ENCODE results near the gene DNAH5.

DNA sequence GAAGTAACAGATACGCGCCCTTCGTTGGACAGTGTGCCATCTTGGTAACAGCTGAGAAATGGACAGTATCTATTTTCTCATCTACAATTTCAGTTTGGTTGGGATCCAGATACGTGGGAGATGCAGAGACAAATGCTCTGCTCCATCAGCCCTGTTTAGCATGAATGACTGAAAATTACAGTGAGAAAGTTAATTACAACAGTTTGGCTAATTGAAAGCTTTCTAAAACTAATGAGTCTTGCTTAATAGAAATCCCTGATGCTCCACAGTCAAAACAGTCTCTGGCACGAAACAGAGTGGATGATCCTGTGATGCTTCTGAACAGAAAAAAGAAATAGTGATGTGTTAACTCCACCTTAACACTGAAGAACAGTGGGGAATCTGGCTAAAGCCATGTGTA is 140.2 kb downstream of the DNAH5 start:
- TF ChIP-seq, protein P1, sequence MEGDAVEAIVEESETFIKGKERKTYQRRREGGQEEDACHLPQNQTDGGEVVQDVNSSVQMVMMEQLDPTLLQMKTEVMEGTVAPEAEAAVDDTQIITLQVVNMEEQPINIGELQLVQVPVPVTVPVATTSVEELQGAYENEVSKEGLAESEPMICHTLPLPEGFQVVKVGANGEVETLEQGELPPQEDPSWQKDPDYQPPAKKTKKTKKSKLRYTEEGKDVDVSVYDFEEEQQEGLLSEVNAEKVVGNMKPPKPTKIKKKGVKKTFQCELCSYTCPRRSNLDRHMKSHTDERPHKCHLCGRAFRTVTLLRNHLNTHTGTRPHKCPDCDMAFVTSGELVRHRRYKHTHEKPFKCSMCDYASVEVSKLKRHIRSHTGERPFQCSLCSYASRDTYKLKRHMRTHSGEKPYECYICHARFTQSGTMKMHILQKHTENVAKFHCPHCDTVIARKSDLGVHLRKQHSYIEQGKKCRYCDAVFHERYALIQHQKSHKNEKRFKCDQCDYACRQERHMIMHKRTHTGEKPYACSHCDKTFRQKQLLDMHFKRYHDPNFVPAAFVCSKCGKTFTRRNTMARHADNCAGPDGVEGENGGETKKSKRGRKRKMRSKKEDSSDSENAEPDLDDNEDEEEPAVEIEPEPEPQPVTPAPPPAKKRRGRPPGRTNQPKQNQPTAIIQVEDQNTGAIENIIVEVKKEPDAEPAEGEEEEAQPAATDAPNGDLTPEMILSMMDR (IDR thresholded peaks at IDR 0.05): no peak
- TF ChIP-seq POLR2A (IDR thresholded peaks at IDR 0.05): no peak

Measured in right lobe of liver (tissue), 4 donors.